Right lobe of liver (tissue), 4 donors: ENCODE measurements around the gene KCNJ6.

Experiments used
- POLR2A ChIP-seq: fragments of 450-650 bp; IDR thresholded peaks from one replicate; pipeline ENCODE4 v1.6.1; 2017; ENCODE audit warnings: antibody characterized with exemption, mild to moderate bottlenecking
- TF ChIP-seq, protein P1 (sequence below), 4 donors: fragments of 200-600 bp in 3 of 4; fragments of 450-650 bp in 1 of 4; IDR thresholded peaks; one replicate each; pipeline versions ENCODE4 v1.5.1 to v1.8.0; 2016 to 2022; ENCODE audit warnings: antibody characterized with exemption in 4 of 4, mild to moderate bottlenecking in 2 of 4
- donor health status: DM: no; HTN: no; CAD: no.
- donor health status: DM: no; HTN: no; CAD: no.
- donor health status: DM: no; HTN: yes; CAD: no.

GRCh38 chr21:37636152-37636860 lies 280.0 kb downstream of the KCNJ6 start:
- TF ChIP-seq, protein P1, sequence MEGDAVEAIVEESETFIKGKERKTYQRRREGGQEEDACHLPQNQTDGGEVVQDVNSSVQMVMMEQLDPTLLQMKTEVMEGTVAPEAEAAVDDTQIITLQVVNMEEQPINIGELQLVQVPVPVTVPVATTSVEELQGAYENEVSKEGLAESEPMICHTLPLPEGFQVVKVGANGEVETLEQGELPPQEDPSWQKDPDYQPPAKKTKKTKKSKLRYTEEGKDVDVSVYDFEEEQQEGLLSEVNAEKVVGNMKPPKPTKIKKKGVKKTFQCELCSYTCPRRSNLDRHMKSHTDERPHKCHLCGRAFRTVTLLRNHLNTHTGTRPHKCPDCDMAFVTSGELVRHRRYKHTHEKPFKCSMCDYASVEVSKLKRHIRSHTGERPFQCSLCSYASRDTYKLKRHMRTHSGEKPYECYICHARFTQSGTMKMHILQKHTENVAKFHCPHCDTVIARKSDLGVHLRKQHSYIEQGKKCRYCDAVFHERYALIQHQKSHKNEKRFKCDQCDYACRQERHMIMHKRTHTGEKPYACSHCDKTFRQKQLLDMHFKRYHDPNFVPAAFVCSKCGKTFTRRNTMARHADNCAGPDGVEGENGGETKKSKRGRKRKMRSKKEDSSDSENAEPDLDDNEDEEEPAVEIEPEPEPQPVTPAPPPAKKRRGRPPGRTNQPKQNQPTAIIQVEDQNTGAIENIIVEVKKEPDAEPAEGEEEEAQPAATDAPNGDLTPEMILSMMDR (IDR thresholded peaks at IDR 0.05): no peak
- TF ChIP-seq POLR2A: no peak
